GM18502 (cell line): ENCODE measurements around the gene ZFP69.

Experiments used
- ATAC-seq: cut with Tn5 transposase; IDR thresholded peaks from one replicate; pipeline ENCODE4 v1.9.1; 2021; ENCODE audit warnings: mild to moderate bottlenecking; ENCODE audit not compliant: unreplicated experiment, poor library complexity

The ZFP69 gene

DNA sequence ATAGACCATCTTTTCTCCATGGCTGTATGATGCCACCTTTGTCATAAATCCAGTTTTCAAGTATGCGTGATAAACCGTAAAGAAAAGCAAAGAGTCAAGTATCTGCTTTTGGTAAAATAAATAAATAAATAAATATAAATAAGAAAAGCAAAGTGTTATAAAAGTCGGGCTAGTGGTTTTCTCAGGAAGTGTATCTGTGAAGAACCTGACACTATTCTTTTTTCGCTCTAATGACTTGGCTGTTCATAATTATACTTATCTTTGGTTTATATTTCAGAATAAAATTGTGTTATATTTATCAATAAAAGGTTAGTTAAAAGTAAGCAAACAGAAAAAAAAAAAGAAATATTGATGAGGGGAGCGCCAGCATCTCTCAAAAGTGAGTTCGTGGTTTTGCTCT is 30.9 kb downstream of the ZFP69 start:
- no peak for ATAC-seq

- ATAC-seq, result peak; percentile 90
Observed at GRCh38 chr1:40508375-40509341, 31.6 kb downstream of the ZFP69 start, which contains the start of gene EXO5. Gene EXO5 (plus strand): TSS chr1:40508767. CDS start chr1:40514545, 5,778 bp downstream.

DNA sequence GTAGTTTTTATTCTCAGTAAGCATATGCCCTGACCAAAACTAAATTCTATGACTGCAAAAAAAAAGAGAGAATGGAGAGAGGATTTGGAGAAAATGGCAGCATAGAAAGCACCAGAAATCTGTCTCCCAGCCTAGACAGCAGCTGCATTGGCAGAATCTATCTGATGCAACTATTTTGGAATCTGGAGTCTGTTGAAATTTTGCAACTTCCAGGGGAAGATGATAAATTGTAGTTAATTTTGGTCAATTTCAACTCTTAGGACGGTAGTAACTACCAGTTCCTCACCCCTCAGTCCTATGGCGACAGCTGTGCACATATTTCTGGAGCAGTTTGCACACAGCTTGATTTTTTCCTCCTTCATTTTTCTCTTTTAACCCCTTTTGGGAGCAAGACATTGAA is 42.4 kb downstream of the ZFP69 start:
- no peak for ATAC-seq

DNA sequence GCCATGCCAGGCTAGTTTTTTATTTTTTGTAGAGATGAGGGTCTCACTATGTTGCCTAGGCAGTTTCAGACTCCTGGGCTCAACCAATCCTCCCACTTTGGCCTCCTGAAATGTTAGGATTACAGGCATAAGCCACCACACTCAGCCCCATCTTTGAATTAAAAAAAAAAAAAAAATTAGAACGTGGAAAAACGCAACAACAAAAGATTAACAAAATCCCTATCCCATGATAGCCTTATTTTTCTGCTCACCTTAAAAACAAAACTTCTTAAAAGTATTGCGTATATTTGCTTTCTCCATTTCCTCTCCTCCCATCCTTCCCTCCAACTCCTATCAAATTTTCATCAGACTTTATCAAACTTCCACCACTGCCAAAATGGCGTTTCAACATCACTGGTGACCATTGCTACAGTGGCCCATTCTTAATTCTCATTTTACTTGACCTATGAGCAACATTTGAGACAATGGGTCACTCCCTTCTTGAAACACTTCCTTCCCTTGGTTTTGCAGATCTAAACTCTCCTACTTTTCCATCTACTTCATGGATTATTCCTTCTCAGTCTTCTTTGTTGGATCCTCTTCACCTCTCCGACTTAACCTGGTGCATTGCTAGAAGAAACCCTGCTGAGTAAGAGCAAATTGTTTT is 53.8 kb downstream of the ZFP69 start:
- ATAC-seq, result peak; percentile 3

GRCh38 chr1:40531381-40532061 is 54.4 kb downstream of the ZFP69 start, which contains the start of gene ZNF684:
Gene ZNF684 (plus strand): TSS chr1:40531637. CDS start chr1:40533167, 1,530 bp downstream.
- ATAC-seq, result peak; percentile 92

DNA sequence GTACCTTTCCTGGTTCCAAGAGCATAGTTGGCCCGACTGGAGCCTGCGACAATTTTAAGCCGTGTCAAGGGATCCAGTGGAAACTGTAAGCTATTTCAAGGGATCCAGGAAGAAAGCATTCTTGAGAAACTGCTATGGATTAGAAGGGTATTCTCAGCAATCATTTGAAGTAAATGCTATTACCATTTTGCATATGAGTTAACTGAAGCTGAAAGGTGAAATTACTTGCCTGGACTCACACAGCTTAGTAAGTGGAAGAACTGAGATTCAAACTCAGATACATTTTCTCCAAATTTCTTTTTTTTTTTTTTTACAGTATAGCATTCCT is 54.9 kb downstream of the ZFP69 start:
- ATAC-seq, result no peak

- no peak for ATAC-seq
Observed at GRCh38 chr1:40532844-40533424, 55.8 kb downstream of the ZFP69 start.

DNA sequence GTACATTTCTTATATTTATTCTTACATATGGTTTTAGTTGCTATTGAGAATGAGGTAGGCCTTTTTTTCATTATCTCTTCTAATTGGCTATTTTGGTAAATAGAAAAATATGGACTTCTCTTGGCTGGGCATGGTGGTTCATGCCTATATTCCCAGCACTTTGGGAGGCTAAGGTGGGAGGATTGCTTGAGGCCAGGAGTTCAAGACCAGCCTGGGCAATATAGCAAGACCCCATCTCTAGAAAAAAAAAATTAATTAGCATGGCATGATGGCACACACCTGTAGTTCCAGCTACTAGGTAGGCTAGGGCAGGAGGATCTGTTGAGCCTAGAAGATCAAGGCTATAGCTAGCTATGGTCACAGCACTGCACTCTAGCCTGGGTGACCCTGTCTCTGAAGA is 57.5 kb downstream of the ZFP69 start:
- ATAC-seq, result no peak

DNA sequence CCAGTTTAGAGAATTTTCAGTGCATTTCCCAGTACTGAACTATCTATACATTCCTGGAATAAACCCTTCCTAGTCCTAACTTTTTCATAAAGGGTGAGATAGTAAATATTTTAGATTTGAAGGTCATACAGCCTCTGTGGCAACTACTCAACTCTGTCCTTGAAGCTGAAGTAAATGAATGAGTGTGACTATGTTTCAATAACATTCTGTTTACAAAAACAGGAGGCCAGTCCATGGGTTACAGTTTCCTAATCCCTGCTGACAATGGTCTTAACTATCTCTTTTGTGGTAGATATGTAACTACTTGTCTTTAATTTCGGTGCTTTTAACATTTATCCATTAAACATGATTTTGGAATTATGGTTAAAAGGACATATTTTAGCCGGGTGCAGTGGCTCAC is 58.6 kb downstream of the ZFP69 start:
- ATAC-seq, result no peak

GRCh38 chr1:40539338-40539737 is 62.2 kb downstream of the ZFP69 start:
- no peak for ATAC-seq
